Endodermal cell (in vitro differentiated cells): ENCODE data around the gene LTBP1. TPM values are rescaled to one million over a fixed set of nuclear protein-coding genes. Genes with fewer than 3 reads are reported as not detected.

ENCODE experiments used
- DNase-seq: peaks from one replicate; pipeline ENCODE4 v3.0.0-alpha.2; 2017
- H3K27ac ChIP-seq: 2 replicates; pipeline ENCODE4 v1.5.1; 2013; ENCODE audit warnings: mild to moderate bottlenecking, low read depth, low read length, moderate library complexity
- H3K27me3 ChIP-seq: 2 replicates; pipeline ENCODE4 v1.6.1; 2013; ENCODE audit warnings: mild to moderate bottlenecking, low read length, moderate library complexity; ENCODE audit not compliant: insufficient read depth, control insufficient read depth, poor library complexity, severe bottlenecking
- H3K36me3 ChIP-seq: 2 replicates; pipeline ENCODE4 v1.7.0; 2013; ENCODE audit warnings: mild to moderate bottlenecking, low read length, moderate library complexity; ENCODE audit not compliant: control insufficient read depth, insufficient read depth
- H3K4me1 ChIP-seq: one replicate; pipeline ENCODE4 v1.7.0; 2013; ENCODE audit warnings: low read length; ENCODE audit not compliant: control insufficient read depth, insufficient read depth
- H3K4me3 ChIP-seq: 2 replicates; pipeline ENCODE4 v1.5.1; 2013; ENCODE audit warnings: mild to moderate bottlenecking, low read length, moderate library complexity
- H3K9ac ChIP-seq: 2 replicates; pipeline ENCODE4 v1.6.1; 2013; ENCODE audit warnings: mild to moderate bottlenecking, low read length, moderate library complexity; ENCODE audit not compliant: poor library complexity, severe bottlenecking; ENCODE audit errors: extremely low read depth
- H3K9me3 ChIP-seq: 2 replicates; pipeline ENCODE4 v1.6.1; 2013; ENCODE audit warnings: mild to moderate bottlenecking, low read length, moderate library complexity; ENCODE audit not compliant: control insufficient read depth
- H3K27ac Mint-ChIP-seq: 2 replicates; pipeline ENCODE4 v1.8.0; 2020; ENCODE audit warnings: mixed read lengths
- H3K27me3 Mint-ChIP-seq: 2 replicates; pipeline ENCODE4 v1.8.0; 2021; ENCODE audit warnings: mild to moderate bottlenecking, mixed read lengths; ENCODE audit not compliant: insufficient read depth
- H3K36me3 Mint-ChIP-seq: 2 replicates; pipeline ENCODE4 v1.8.0; 2020; ENCODE audit warnings: low read depth, mixed read lengths
- H3K4me1 Mint-ChIP-seq: 2 replicates; pipeline ENCODE4 v1.8.0; 2020; ENCODE audit warnings: mixed read lengths
- H3K4me3 Mint-ChIP-seq: 2 replicates; pipeline ENCODE4 v1.8.0; 2020; ENCODE audit warnings: mild to moderate bottlenecking, moderate library complexity, mixed read lengths
- H3K9me3 Mint-ChIP-seq: 2 replicates; pipeline ENCODE4 v1.8.0; 2020; ENCODE audit warnings: mild to moderate bottlenecking, mixed read lengths
- WGBS, 2 experiments: methylation state at CpG; one replicate each; pipeline versions ENCODE4 v1.1.5 to v1.1.7; 2013; ENCODE audit warnings: missing lambda C conversion rate in 2 of 2, mixed read lengths in 1 of 2; ENCODE audit not compliant: insufficient coverage in 1 of 2, insufficient read length in 1 of 2; 5-methylcytosine and 5-hydroxymethylcytosine counted together
- total RNA-seq, 2 donors: library from RNA; stranded (reverse); fragmentation: NEBNext Ultra II Directional in 1 of 2; extraction: Animal tissue kit (Norgen Biotek cat#: 25700) in 1 of 2; gene quantifications; 2 replicates in 1 of 2; 3 replicates in 1 of 2; pipeline ENCODE4 v1.2.1, GENCODE V29; 2021
- TF ChIP-seq, protein P1 (sequence below): fragments of 200-600 bp; sonication (generic); conservative IDR thresholded peaks from 2 replicates; pipeline ENCODE4 v1.5.0; 2021; ENCODE audit warnings: antibody characterized with exemption, mild to moderate bottlenecking

The LTBP1 gene
- total RNA-seq, 2 donors from 2014 or later, result 43.2 to 43.4 TPM

DNA sequence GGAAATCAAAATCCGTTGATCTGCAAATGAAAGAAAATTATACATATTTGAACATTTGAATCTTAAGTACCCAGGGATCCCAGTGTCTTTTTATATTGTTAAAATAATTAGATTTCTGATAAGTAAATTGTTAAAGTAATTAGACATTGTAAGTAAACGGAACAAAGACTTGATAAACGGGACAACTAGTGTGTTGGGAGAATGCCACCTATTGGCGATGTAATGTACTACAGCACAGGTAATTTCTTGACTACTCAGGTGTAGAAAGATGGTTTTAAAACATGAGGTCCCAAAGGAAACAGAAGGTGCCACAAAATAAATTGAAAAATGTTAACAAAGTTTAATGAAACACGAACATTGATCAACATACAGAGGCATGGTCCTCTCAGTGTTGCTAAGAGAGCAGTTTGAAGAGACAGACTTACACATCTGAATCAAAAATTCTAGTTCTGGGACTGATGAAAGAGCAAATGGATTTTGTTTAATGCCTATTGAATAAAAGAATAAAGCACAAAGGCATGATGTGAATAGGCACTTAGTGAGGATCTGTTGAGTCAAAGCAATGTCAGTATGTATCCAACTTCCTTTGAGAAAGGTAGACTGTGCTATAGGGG, 426.3 kb downstream of the LTBP1 start:
- peaks cover 15% of the 10 kb centered on the region for H3K4me1 Mint-ChIP-seq
- no peaks in the 10 kb centered on the region for H3K27me3 Mint-ChIP-seq
- H3K36me3 Mint-ChIP-seq, result no peaks in the 10 kb centered on the region
- Histone ChIP-seq H3K36me3 (no peaks in the 10 kb centered on the region), H3K27ac (no peak overlapping the region), H3K9me3 (no peaks in the 10 kb centered on the region), H3K4me1 (peaks cover 5% of the 10 kb centered on the region), H3K4me3 (no peak overlapping the region), H3K9ac (no peak overlapping the region), H3K27me3 (no peaks in the 10 kb centered on the region)
- 37 to 38% methylated on average over 4 to 5 of the region's 5 CpGs for WGBS, 2 experiments
- peak; percentile 57 for DNase-seq
- TF ChIP-seq, protein P1, sequence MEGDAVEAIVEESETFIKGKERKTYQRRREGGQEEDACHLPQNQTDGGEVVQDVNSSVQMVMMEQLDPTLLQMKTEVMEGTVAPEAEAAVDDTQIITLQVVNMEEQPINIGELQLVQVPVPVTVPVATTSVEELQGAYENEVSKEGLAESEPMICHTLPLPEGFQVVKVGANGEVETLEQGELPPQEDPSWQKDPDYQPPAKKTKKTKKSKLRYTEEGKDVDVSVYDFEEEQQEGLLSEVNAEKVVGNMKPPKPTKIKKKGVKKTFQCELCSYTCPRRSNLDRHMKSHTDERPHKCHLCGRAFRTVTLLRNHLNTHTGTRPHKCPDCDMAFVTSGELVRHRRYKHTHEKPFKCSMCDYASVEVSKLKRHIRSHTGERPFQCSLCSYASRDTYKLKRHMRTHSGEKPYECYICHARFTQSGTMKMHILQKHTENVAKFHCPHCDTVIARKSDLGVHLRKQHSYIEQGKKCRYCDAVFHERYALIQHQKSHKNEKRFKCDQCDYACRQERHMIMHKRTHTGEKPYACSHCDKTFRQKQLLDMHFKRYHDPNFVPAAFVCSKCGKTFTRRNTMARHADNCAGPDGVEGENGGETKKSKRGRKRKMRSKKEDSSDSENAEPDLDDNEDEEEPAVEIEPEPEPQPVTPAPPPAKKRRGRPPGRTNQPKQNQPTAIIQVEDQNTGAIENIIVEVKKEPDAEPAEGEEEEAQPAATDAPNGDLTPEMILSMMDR, result peak; percentile 87
- H3K27ac Mint-ChIP-seq, result no peak overlapping the region
- no peak overlapping the region for H3K4me3 Mint-ChIP-seq
- H3K9me3 Mint-ChIP-seq, result no peaks in the 10 kb centered on the region

DNA sequence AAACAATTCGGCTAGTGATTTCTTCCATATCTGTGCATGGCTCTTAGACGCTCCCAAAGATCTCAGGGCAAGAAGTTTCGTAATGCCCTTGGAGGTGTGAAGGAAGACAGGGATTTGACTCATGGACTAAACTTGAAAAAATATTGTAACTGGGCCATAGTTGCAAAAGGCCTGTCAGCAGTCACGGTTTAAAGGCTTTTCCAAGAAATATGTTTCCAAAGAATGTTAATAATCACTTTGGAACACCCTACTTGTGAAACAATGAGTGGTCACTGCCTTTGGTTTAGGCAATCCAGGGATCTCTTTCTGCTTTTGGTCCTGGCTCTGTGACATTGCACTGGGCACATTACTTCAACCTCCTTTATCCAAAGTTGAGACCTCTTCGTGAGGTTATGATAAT, 427.2 kb downstream of the LTBP1 start:
- Mint-ChIP-seq H3K27me3 (no peaks in the 10 kb centered on the region), H3K36me3 (no peaks in the 10 kb centered on the region), H3K27ac (no peak overlapping the region), H3K9me3 (no peaks in the 10 kb centered on the region), H3K4me3 (no peak overlapping the region), H3K4me1 (peaks cover 21% of the 10 kb centered on the region)
- H3K36me3 ChIP-seq, result no peaks in the 10 kb centered on the region
- H3K27ac ChIP-seq, result no peak overlapping the region
- H3K9ac ChIP-seq, result no peak overlapping the region
- no peaks in the 10 kb centered on the region for H3K27me3 ChIP-seq
- H3K4me1 ChIP-seq, result peaks cover 5% of the 10 kb centered on the region
- DNase-seq, result no peak
- 85 to 95% methylated on average over 5 of the region's 5 CpGs for WGBS, 2 experiments
- no peak overlapping the region for H3K4me3 ChIP-seq
- H3K9me3 ChIP-seq, result no peaks in the 10 kb centered on the region
- TF ChIP-seq, protein P1, result no peak

DNA sequence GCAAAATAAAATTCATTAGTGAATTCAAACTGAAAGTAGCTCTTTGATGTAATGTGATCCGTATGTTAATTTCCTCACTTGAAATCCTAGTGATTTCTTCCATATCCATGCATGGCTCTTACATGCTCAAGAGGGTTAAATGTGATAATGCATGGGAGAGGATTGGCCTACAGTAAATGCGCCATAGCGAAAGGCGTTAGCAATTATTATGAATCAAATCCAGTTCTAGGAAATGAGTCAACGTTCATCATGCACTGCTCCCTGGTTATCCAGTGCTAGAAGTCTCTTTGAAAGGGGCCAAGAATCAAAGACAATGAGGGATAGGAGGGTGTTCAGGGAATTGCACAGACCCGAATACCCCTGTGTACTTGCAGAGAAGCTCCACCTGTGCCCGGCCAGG, 428.3 kb downstream of the LTBP1 start:
- no peaks in the 10 kb centered on the region for H3K9me3 ChIP-seq
- Mint-ChIP-seq H3K27me3 (no peaks in the 10 kb centered on the region), H3K4me1 (peaks cover 20% of the 10 kb centered on the region), H3K27ac (no peak overlapping the region), H3K9me3 (no peaks in the 10 kb centered on the region), H3K4me3 (no peak overlapping the region), H3K36me3 (no peaks in the 10 kb centered on the region)
- TF ChIP-seq, protein P1, result no peak
- H3K36me3 ChIP-seq, result no peaks in the 10 kb centered on the region
- H3K27me3 ChIP-seq, result no peaks in the 10 kb centered on the region
- DNase-seq, result no peak
- H3K4me1 ChIP-seq, result peaks cover 4% of the 10 kb centered on the region
- WGBS, 2 experiments, result 75 to 88% methylated on average over 4 to 7 of the region's 7 CpGs
- H3K4me3 ChIP-seq, result no peak overlapping the region
- H3K27ac ChIP-seq, result no peak overlapping the region
- no peak overlapping the region for H3K9ac ChIP-seq
